KMS-11 (cell line): ENCODE measurements around the gene PTPN14.

Experiments used
- H2AFZ ChIP-seq: fragments of 200-600 bp; sonication (generic); 2 replicates; pipeline ENCODE4 v1.6.1; 2016; ENCODE audit warnings: antibody characterized with exemption, mixed run types, low read depth
- H3K27ac ChIP-seq: fragments of 200-600 bp; sonication (generic); 2 replicates; pipeline ENCODE4 v1.6.1; 2016; ENCODE audit warnings: mild to moderate bottlenecking, mixed run types
- H3K27me3 ChIP-seq: fragments of 200-600 bp; sonication (generic); 2 replicates; pipeline ENCODE4 v1.6.1; 2017; ENCODE audit warnings: mild to moderate bottlenecking, low read depth, mixed run types, moderate library complexity; ENCODE audit not compliant: insufficient read depth
- H3K36me3 ChIP-seq: fragments of 200-600 bp; sonication (generic); 2 replicates; pipeline ENCODE4 v1.6.1; 2017; ENCODE audit warnings: mild to moderate bottlenecking, mixed run types; ENCODE audit not compliant: insufficient read depth
- H3K4me1 ChIP-seq: fragments of 200-600 bp; sonication (generic); 2 replicates; pipeline ENCODE4 v1.6.1; 2016; ENCODE audit warnings: mild to moderate bottlenecking, low read depth, mixed run types; ENCODE audit not compliant: poor library complexity, severe bottlenecking
- H3K4me2 ChIP-seq: fragments of 200-600 bp; sonication (generic); 2 replicates; pipeline ENCODE4 v1.7.0; 2016; ENCODE audit warnings: mild to moderate bottlenecking, mixed run types
- H3K4me3 ChIP-seq: fragments of 200-600 bp; sonication (generic); IDR thresholded peaks from 2 replicates; pipeline ENCODE4 v1.6.1; 2017; ENCODE audit warnings: low read depth, low read length, mixed read lengths; ENCODE audit not compliant: insufficient read depth
- H3K79me2 ChIP-seq: fragments of 200-600 bp; sonication (generic); 2 replicates; pipeline ENCODE4 v1.6.1; 2016; ENCODE audit warnings: low read depth, mixed run types; ENCODE audit not compliant: insufficient read depth
- H3K9ac ChIP-seq: fragments of 200-600 bp; sonication (generic); 2 replicates; pipeline ENCODE4 v1.6.1; 2016; ENCODE audit warnings: mild to moderate bottlenecking, mixed run types
- H4K20me1 ChIP-seq: fragments of 200-600 bp; sonication (generic); 2 replicates; pipeline ENCODE4 v1.6.1; 2016; ENCODE audit warnings: mild to moderate bottlenecking, mixed run types; ENCODE audit not compliant: insufficient read depth
- CTCF ChIP-seq: fragments of 200-600 bp; sonication (generic); conservative IDR thresholded peaks from 2 replicates; pipeline ENCODE4 v1.6.1; 2017; ENCODE audit warnings: low read depth, mild to moderate bottlenecking, antibody characterized with exemption, low read length, moderate library complexity, mixed read lengths

Gene PTPN14

GRCh38 chr1:214312530-214313051 is 238.8 kb downstream of the PTPN14 start:
- Histone ChIP-seq H3K4me1 (peaks cover 23% of the 10 kb centered on the region), H3K36me3 (no peaks in the 10 kb centered on the region), H3K27me3 (no peaks in the 10 kb centered on the region), H2AFZ (no peak overlapping the region), H3K9ac (no peak overlapping the region), H4K20me1 (no peaks in the 10 kb centered on the region), H3K4me3 (no peak overlapping the region), H3K27ac (no peak overlapping the region), H3K4me2 (no peak overlapping the region), H3K79me2 (no peaks in the 10 kb centered on the region)
- TF ChIP-seq CTCF, result no peak

- Histone ChIP-seq H2AFZ (no peak overlapping the region), H3K4me1 (peaks cover 23% of the 10 kb centered on the region), H3K36me3 (no peaks in the 10 kb centered on the region)
Measured at GRCh38 chr1:214310777-214311690, 240.4 kb downstream of the PTPN14 start.

GRCh38 chr1:214310010-214310409 is 241.4 kb downstream of the PTPN14 start:
- H3K79me2 ChIP-seq, result no peaks in the 10 kb centered on the region
- H3K4me2 ChIP-seq, result peak overlapping the region; percentile 29; the same call in 1 of the 2 replicates

More at GRCh38 chr1:214310777-214311690, 240.4 kb downstream of the PTPN14 start:
- Histone ChIP-seq H3K9ac (no peak overlapping the region), H3K4me3 (no peak overlapping the region), H3K27ac (no peak overlapping the region), H3K4me2 (peak overlapping the region; percentile 29; the same call in 1 of the 2 replicates), H3K79me2 (no peaks in the 10 kb centered on the region), H4K20me1 (no peaks in the 10 kb centered on the region), H3K27me3 (no peaks in the 10 kb centered on the region)
- no peak for TF ChIP-seq CTCF

GRCh38 chr1:214306269-214306668 is 245.1 kb downstream of the PTPN14 start:
- no peak overlapping the region for H3K4me2 ChIP-seq
- no peaks in the 10 kb centered on the region for H4K20me1 ChIP-seq
- no peak overlapping the region for H3K4me3 ChIP-seq
- no peak overlapping the region for H3K9ac ChIP-seq
- no peaks in the 10 kb centered on the region for H3K36me3 ChIP-seq
- peaks cover 23% of the 10 kb centered on the region for H3K4me1 ChIP-seq
- H2AFZ ChIP-seq, result no peak overlapping the region
- TF ChIP-seq CTCF, result no peak
- H3K27ac ChIP-seq, result no peak overlapping the region
- H3K27me3 ChIP-seq, result no peaks in the 10 kb centered on the region
- H3K79me2 ChIP-seq, result no peaks in the 10 kb centered on the region

More at GRCh38 chr1:214310010-214310409, 241.4 kb downstream of the PTPN14 start:
- Histone ChIP-seq H3K27ac (no peak overlapping the region), H3K9ac (no peak overlapping the region), H2AFZ (no peak overlapping the region), H3K4me1 (peaks cover 23% of the 10 kb centered on the region), H3K4me3 (no peak overlapping the region), H4K20me1 (no peaks in the 10 kb centered on the region), H3K36me3 (no peaks in the 10 kb centered on the region), H3K27me3 (no peaks in the 10 kb centered on the region)
- no peak for TF ChIP-seq CTCF
